ENCODE measurements around the gene OR52L1.

DNA sequence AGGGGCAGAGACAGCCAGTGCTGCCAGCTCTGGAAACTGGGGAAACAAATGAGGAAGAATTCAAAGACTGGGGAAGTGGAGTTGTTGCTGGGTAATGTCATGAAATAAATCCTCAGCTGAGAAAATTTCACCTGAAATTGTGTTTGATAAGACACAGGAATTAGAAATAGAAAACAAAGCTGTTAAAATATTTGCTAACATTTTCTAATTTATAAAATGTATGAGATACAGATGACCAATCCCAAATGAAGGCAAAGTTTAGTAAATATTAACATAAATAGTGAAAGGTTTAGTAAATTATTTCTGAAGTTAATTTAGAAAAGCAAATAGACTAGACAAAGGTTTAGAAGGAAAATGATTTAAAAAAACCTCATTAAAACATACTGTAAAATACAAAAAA lies 18.4 kb downstream of the OR52L1 start, which contains the start of gene OR56A5:
- TF ChIP-seq, protein P1, sequence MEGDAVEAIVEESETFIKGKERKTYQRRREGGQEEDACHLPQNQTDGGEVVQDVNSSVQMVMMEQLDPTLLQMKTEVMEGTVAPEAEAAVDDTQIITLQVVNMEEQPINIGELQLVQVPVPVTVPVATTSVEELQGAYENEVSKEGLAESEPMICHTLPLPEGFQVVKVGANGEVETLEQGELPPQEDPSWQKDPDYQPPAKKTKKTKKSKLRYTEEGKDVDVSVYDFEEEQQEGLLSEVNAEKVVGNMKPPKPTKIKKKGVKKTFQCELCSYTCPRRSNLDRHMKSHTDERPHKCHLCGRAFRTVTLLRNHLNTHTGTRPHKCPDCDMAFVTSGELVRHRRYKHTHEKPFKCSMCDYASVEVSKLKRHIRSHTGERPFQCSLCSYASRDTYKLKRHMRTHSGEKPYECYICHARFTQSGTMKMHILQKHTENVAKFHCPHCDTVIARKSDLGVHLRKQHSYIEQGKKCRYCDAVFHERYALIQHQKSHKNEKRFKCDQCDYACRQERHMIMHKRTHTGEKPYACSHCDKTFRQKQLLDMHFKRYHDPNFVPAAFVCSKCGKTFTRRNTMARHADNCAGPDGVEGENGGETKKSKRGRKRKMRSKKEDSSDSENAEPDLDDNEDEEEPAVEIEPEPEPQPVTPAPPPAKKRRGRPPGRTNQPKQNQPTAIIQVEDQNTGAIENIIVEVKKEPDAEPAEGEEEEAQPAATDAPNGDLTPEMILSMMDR (IDR thresholded peaks at IDR 0.05): no peak
- TF ChIP-seq SIN3A (IDR thresholded peaks at IDR 0.05; ENCODE audit: borderline replicate concordance, insufficient read depth, low read depth, low read length) (no peak), TCF7L2 (IDR thresholded peaks at IDR 0.05; ENCODE audit: low read depth, low read length) (no peak)
- TF ChIP-seq, protein P2, sequence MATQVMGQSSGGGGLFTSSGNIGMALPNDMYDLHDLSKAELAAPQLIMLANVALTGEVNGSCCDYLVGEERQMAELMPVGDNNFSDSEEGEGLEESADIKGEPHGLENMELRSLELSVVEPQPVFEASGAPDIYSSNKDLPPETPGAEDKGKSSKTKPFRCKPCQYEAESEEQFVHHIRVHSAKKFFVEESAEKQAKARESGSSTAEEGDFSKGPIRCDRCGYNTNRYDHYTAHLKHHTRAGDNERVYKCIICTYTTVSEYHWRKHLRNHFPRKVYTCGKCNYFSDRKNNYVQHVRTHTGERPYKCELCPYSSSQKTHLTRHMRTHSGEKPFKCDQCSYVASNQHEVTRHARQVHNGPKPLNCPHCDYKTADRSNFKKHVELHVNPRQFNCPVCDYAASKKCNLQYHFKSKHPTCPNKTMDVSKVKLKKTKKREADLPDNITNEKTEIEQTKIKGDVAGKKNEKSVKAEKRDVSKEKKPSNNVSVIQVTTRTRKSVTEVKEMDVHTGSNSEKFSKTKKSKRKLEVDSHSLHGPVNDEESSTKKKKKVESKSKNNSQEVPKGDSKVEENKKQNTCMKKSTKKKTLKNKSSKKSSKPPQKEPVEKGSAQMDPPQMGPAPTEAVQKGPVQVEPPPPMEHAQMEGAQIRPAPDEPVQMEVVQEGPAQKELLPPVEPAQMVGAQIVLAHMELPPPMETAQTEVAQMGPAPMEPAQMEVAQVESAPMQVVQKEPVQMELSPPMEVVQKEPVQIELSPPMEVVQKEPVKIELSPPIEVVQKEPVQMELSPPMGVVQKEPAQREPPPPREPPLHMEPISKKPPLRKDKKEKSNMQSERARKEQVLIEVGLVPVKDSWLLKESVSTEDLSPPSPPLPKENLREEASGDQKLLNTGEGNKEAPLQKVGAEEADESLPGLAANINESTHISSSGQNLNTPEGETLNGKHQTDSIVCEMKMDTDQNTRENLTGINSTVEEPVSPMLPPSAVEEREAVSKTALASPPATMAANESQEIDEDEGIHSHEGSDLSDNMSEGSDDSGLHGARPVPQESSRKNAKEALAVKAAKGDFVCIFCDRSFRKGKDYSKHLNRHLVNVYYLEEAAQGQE (IDR thresholded peaks at IDR 0.05; ENCODE audit: insufficient read depth in 1 of 2, low read depth in 2 of 2, low read length in 1 of 2): no peak

Data from Panc1 (cell line).